CD14-positive monocyte (primary cell): ENCODE measurements around the gene SNHG17. TPM values are rescaled to one million over a fixed set of nuclear protein-coding genes. Genes with fewer than 3 reads are reported as not detected.
A peak's percentile ranks its signal among the peaks of the same experiment; 100 is the strongest.

ENCODE experiments used
- DNase-seq, 3 donors: peaks; one replicate each; pipeline ENCODE4 v3.0.0-alpha.2; 2011 to 2022
- H2AFZ ChIP-seq: 2 replicates; pipeline ENCODE4 v1.6.0; 2012; ENCODE audit warnings: mild to moderate bottlenecking, low read depth, low read length, inconsistent platforms; ENCODE audit not compliant: insufficient read depth, poor library complexity, severe bottlenecking
- H3K27ac ChIP-seq, 2 donors: 1 replicate in 1 of 2; 2 replicates in 1 of 2; pipeline ENCODE4 v1.5.1; 2012 to 2013; ENCODE audit warnings: low read length in 2 of 2, control low read depth in 1 of 2, inconsistent platforms in 1 of 2, low read depth in 1 of 2, mild to moderate bottlenecking in 1 of 2
- H3K27me3 ChIP-seq, 2 donors: one replicate each; pipeline versions ENCODE4 v1.6.0 to v1.6.1; 2011 to 2013; ENCODE audit warnings: low read length in 2 of 2; ENCODE audit not compliant: control insufficient read depth in 2 of 2, insufficient read depth in 2 of 2
- H3K36me3 ChIP-seq, 2 donors: replicated peaks in 1 of 2; 1 replicate in 1 of 2; 2 replicates in 1 of 2; pipeline versions ENCODE4 v1.5.1 to v1.6.1; 2012 to 2013; ENCODE audit warnings: low read length in 2 of 2, control low read depth in 1 of 2, inconsistent platforms in 1 of 2, mild to moderate bottlenecking in 1 of 2; ENCODE audit not compliant: insufficient read depth in 2 of 2, control insufficient read depth in 1 of 2
- H3K4me1 ChIP-seq, 2 donors: 1 replicate in 1 of 2; 2 replicates in 1 of 2; pipeline versions ENCODE4 v1.5.1 to v1.6.1; 2012 to 2013; ENCODE audit warnings: low read length in 2 of 2, control low read depth in 1 of 2, inconsistent platforms in 1 of 2, mild to moderate bottlenecking in 1 of 2, moderate library complexity in 1 of 2; ENCODE audit not compliant: insufficient read depth in 2 of 2, control insufficient read depth in 1 of 2
- H3K4me2 ChIP-seq: replicated peaks from 2 replicates; pipeline ENCODE3; 2012; ENCODE audit warnings: low read length, moderate library complexity, mild to moderate bottlenecking; ENCODE audit not compliant: poor library complexity, severe bottlenecking; ENCODE audit errors: extremely low read depth
- H3K4me3 ChIP-seq, 3 experiments: fragments of 200-600 bp in 1 of 3; sonication (generic) in 1 of 3; replicated peaks in 1 of 3; 1 replicate in 2 of 3; 2 replicates in 1 of 3; pipeline ENCODE4 v1.5.1; 2011 to 2013; ENCODE audit warnings: low read length in 3 of 3, mild to moderate bottlenecking in 3 of 3, control low read depth in 2 of 3, low read depth in 2 of 3, inconsistent platforms in 1 of 3, moderate library complexity in 1 of 3
- H3K79me2 ChIP-seq: 2 replicates; pipeline ENCODE4 v1.6.0; 2012; ENCODE audit warnings: mild to moderate bottlenecking, control low read depth, inconsistent platforms, low read length, moderate library complexity; ENCODE audit not compliant: insufficient read depth
- H3K9ac ChIP-seq: 2 replicates; pipeline ENCODE4 v1.6.0; 2017; ENCODE audit warnings: low read length, mild to moderate bottlenecking; ENCODE audit not compliant: insufficient read depth, poor library complexity, severe bottlenecking
- H3K9me3 ChIP-seq, 2 donors: replicated peaks in 1 of 2; 1 replicate in 1 of 2; 2 replicates in 1 of 2; pipeline versions ENCODE4 v1.5.1 to v1.6.1; 2012 to 2013; ENCODE audit warnings: low read length in 2 of 2, control low read depth in 1 of 2; ENCODE audit not compliant: control insufficient read depth in 1 of 2, insufficient read depth in 1 of 2
- H4K20me1 ChIP-seq: 2 replicates; pipeline ENCODE4 v1.6.0; 2012; ENCODE audit warnings: mild to moderate bottlenecking, low read length, control low read depth, moderate library complexity; ENCODE audit not compliant: insufficient read depth
- H3K27ac Mint-ChIP-seq, 7 donors: one replicate each; pipeline ENCODE4 v1.8.0; 2020; ENCODE audit warnings: mild to moderate bottlenecking in 7 of 7, mixed read lengths in 7 of 7, moderate library complexity in 6 of 7, inconsistent platforms in 2 of 7
- H3K27me3 Mint-ChIP-seq, 3 donors: one replicate each; pipeline ENCODE4 v1.8.0; 2021 to 2022; ENCODE audit warnings: low read depth in 3 of 3, mild to moderate bottlenecking in 3 of 3, mixed read lengths in 3 of 3, moderate library complexity in 3 of 3, inconsistent platforms in 1 of 3
- H3K36me3 Mint-ChIP-seq, 2 donors: one replicate each; pipeline ENCODE4 v1.8.0; 2020; ENCODE audit warnings: mixed read lengths in 2 of 2, inconsistent platforms in 1 of 2, mild to moderate bottlenecking in 1 of 2
- H3K4me1 Mint-ChIP-seq: one replicate; pipeline ENCODE4 v1.8.0; 2020; ENCODE audit warnings: mild to moderate bottlenecking, mixed read lengths
- H3K4me3 Mint-ChIP-seq, 2 donors: one replicate each; pipeline ENCODE4 v1.8.0; 2020; ENCODE audit warnings: mild to moderate bottlenecking in 2 of 2, mixed read lengths in 2 of 2, moderate library complexity in 1 of 2
- H3K9me3 Mint-ChIP-seq, 7 donors: one replicate each; pipeline ENCODE4 v1.8.0; 2020 to 2022; ENCODE audit warnings: mixed read lengths in 7 of 7, mild to moderate bottlenecking in 6 of 7, moderate library complexity in 6 of 7, inconsistent platforms in 2 of 7
- WGBS: methylation state at CpG from one replicate; pipeline ENCODE4 v1.1.5; 2013; ENCODE audit warnings: missing lambda C conversion rate; ENCODE audit not compliant: insufficient coverage; 5-methylcytosine and 5-hydroxymethylcytosine counted together
- intact Hi-C, 2 donors: fragments of 100-400 bp; cut with micrococcal nuclease; formaldehyde crosslinking; loops; one replicate each; pipeline versions ENCODE4 v1.15.0 to v1.15.1; 2023
- polyA plus RNA-seq, 3 donors: library from polyadenylated mRNA; depleted of rRNA in 1 of 3; unstranded in 2 of 3; stranded (reverse) in 1 of 3; fragments of 300-500 nt in 2 of 3; fragments of >200 nt in 1 of 3; fragmentation: Illumina TruSeq in 2 of 3; gene quantifications; 1 replicate in 2 of 3; 2 replicates in 1 of 3; pipeline ENCODE4 v1.2.3, GENCODE V29; 2012 to 2021
- TF ChIP-seq, protein P1 (sequence below): fragments of 200-600 bp; IDR thresholded peaks from one replicate; pipeline ENCODE4 v1.8.0; 2022; ENCODE audit warnings: antibody characterized with exemption, mild to moderate bottlenecking

Gene SNHG17
- polyA plus RNA-seq, 3 donors: 10.1 to 32.4 (median 29.2) TPM

- H3K79me2 ChIP-seq: peaks cover 36% of the 10 kb centered on the region
- H4K20me1 ChIP-seq: peaks cover 28% of the 10 kb centered on the region
- intact Hi-C loops: loop anchor here (5.0 kb wide), 1 partner anchor 34 kb away; the partner anchor contains the start of gene SNHG17 (in 2 of the 2)
- Mint-ChIP-seq H3K27me3 (peaks cover 2 to 5% (median 3%) of the 10 kb centered on the region in 3 donors), H3K9me3 (peaks cover 3 to 5% (median 4%) of the 10 kb centered on the region in 7 donors), H3K36me3 (peaks cover 3 to 9% of the 10 kb centered on the region in 2 donors), H3K4me3 (no peak overlapping the region), H3K27ac (peak overlapping the region in 2 of 7 donors; percentile 4 to 75), H3K4me1 (peaks cover 31% of the 10 kb centered on the region)
- TF ChIP-seq, protein P1, sequence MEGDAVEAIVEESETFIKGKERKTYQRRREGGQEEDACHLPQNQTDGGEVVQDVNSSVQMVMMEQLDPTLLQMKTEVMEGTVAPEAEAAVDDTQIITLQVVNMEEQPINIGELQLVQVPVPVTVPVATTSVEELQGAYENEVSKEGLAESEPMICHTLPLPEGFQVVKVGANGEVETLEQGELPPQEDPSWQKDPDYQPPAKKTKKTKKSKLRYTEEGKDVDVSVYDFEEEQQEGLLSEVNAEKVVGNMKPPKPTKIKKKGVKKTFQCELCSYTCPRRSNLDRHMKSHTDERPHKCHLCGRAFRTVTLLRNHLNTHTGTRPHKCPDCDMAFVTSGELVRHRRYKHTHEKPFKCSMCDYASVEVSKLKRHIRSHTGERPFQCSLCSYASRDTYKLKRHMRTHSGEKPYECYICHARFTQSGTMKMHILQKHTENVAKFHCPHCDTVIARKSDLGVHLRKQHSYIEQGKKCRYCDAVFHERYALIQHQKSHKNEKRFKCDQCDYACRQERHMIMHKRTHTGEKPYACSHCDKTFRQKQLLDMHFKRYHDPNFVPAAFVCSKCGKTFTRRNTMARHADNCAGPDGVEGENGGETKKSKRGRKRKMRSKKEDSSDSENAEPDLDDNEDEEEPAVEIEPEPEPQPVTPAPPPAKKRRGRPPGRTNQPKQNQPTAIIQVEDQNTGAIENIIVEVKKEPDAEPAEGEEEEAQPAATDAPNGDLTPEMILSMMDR: no peak
- H3K4me1 ChIP-seq: peaks cover 21 to 23% of the 10 kb centered on the region in 2 donors
- no peaks in the 10 kb centered on the region for H3K27me3 ChIP-seq
- H3K27ac ChIP-seq: no peak overlapping the region
- H3K4me3 ChIP-seq: no peak overlapping the region
- no peak overlapping the region for H3K4me2 ChIP-seq
- no peak overlapping the region for H3K9ac ChIP-seq
- peak overlapping the region; percentile 95 for H2AFZ ChIP-seq
- no peaks in the 10 kb centered on the region for H3K36me3 ChIP-seq
- DNase-seq: no peak
- WGBS: no CpG with 5 or more reads among the region's 1 CpG
- H3K9me3 ChIP-seq: peaks cover 0 to 3% of the 10 kb centered on the region in 2 donors
These were observed 36.1 kb upstream of the SNHG17 start for GRCh38 chr20:38471245-38471644.

DNA sequence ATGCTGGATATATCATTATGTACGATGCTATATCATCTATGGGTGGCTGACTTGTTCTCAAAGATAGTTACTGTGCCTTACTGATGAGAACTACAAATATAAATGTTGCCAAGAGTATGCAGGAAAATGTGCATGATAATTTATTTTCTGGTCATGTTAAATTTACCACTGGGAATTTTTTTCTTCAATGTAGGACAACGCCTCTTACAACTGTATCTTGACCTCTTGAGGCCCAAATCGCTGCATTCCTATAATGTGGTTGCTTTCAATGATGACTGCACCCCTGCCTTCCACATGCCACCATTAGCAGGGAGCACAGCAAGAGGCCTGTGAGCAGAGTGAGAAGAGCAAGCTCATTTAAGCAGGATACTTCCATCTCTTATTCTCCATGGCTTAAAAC is 31.9 kb upstream of the SNHG17 start:
- peaks cover 2 to 5% (median 2%) of the 10 kb centered on the region in 3 donors for H3K27me3 Mint-ChIP-seq
- no peaks in the 10 kb centered on the region for H3K36me3 Mint-ChIP-seq
- H2AFZ ChIP-seq: no peak overlapping the region
- no peak overlapping the region for H3K4me3 ChIP-seq
- peaks cover 3 to 11% (median 6%) of the 10 kb centered on the region in 7 donors for H3K9me3 Mint-ChIP-seq
- no peak overlapping the region for H3K9ac ChIP-seq
- H3K27ac Mint-ChIP-seq: no peak overlapping the region
- H3K27ac ChIP-seq: no peak overlapping the region
- no peaks in the 10 kb centered on the region for H3K79me2 ChIP-seq
- H3K4me2 ChIP-seq: no peak overlapping the region
- no peak for DNase-seq
- H3K4me1 ChIP-seq: peaks cover 2 to 3% of the 10 kb centered on the region in 2 donors
- no peaks in the 10 kb centered on the region for H3K36me3 ChIP-seq
- no peaks in the 10 kb centered on the region for H4K20me1 ChIP-seq
- H3K9me3 ChIP-seq: peaks cover 0 to 3% of the 10 kb centered on the region in 2 donors
- no peaks in the 10 kb centered on the region for H3K27me3 ChIP-seq
- TF ChIP-seq, protein P1: no peak
- intact Hi-C loops: no loop called here
- H3K4me3 Mint-ChIP-seq: no peak overlapping the region
- H3K4me1 Mint-ChIP-seq: peaks cover 3% of the 10 kb centered on the region
- WGBS: no CpG with 5 or more reads among the region's 3 CpGs
